K562 (cell line): ENCODE results near the gene ME3. TPM values are rescaled to one million over a fixed set of nuclear protein-coding genes. Genes with fewer than 3 reads are reported as not detected.

ENCODE experiments used
- ATAC-seq: fragments of 200-7000 bp; cut with Tn5 transposase; 3 replicates; pipeline ENCODE4 v1.9.1; 2020; ENCODE audit warnings: moderate library complexity
- BruUV-seq: library from RNA; stranded (reverse); fragments of 400-500 nt; replicated peaks from 2 replicates; lab custom pipeline; 2021; lab: Mats Ljungman, UMichigan
- CTCF ChIA-PET: fragments of 300-600 bp; formaldehyde crosslinking; extraction: SDS; loops from one replicate; lab custom pipeline; 2021; ENCODE audit warnings: low intra/inter-chr PET ratio; lab: Yijun Ruan, JAX
- POLR2A ChIA-PET: fragments of 300-600, 350-650 bp; sonication (Branson Sonifier 250); formaldehyde crosslinking; extraction: SDS; loops from one replicate; lab custom pipeline; 2021; ENCODE audit warnings: antibody characterized with exemption, inconsistent platforms; lab: Yijun Ruan, JAX
- DNase-seq, 4 experiments: peaks; one replicate each; pipeline versions ENCODE4 v3.0.0 to v3.0.0-alpha.2; 2011 to 2018; ENCODE audit warnings: low spot score in 3 of 4, mixed read lengths in 3 of 4; ENCODE audit errors: extremely low read depth in 1 of 4
- FAIRE-seq: peaks from 2 replicates; lab custom pipeline; 2011; peaks lifted over from hg19 to GRCh38; lab: Jason Lieb, UNC
- H2AFZ ChIP-seq: 2 replicates; pipeline ENCODE4 v1.6.0; 2011; ENCODE audit warnings: low read depth, low read length, control low read depth, inconsistent platforms
- H3K27ac ChIP-seq: fragments of 200-600 bp; 3 replicates; pipeline ENCODE4 v1.8.0; 2011; ENCODE audit warnings: low read depth, mild to moderate bottlenecking, control low read depth, inconsistent platforms, low read length, moderate library complexity, mixed read lengths; ENCODE audit errors: extremely low read depth
- H3K27me3 ChIP-seq, 2 experiments: fragments of 300-600 bp in 1 of 2; 2 replicates in 1 of 2; 3 replicates in 1 of 2; pipeline versions ENCODE4 v1.6.0 to v1.8.0; 2011; ENCODE audit warnings: inconsistent platforms in 2 of 2, low read length in 2 of 2, mild to moderate bottlenecking in 1 of 2, mixed read lengths in 1 of 2, moderate library complexity in 1 of 2; ENCODE audit not compliant: control insufficient read depth in 2 of 2, insufficient read depth in 2 of 2
- H3K36me3 ChIP-seq: fragments of 300-600 bp; 3 replicates; pipeline ENCODE4 v1.8.0; 2011; ENCODE audit warnings: mild to moderate bottlenecking, low read length, inconsistent platforms; ENCODE audit not compliant: control insufficient read depth, insufficient read depth
- H3K4me1 ChIP-seq, 2 experiments: fragments of 200-600 bp in 1 of 2; replicated peaks in 1 of 2; 2 replicates in 1 of 2; 3 replicates in 1 of 2; pipeline versions ENCODE4 v1.5.1 to v1.8.0; 2011; ENCODE audit warnings: inconsistent platforms in 2 of 2, low read length in 2 of 2, mild to moderate bottlenecking in 1 of 2, mixed read lengths in 1 of 2, moderate library complexity in 1 of 2; ENCODE audit not compliant: control insufficient read depth in 2 of 2, insufficient read depth in 2 of 2
- H3K4me2 ChIP-seq: 2 replicates; pipeline ENCODE4 v1.6.1; 2011; ENCODE audit warnings: low read length, control low read depth, inconsistent platforms, mixed read lengths; ENCODE audit not compliant: insufficient read depth
- H3K4me3 ChIP-seq: fragments of 200-600 bp; sonication (generic), shearing (Covaris generic); 2 replicates; pipeline ENCODE4 v1.5.1; 2016; ENCODE audit warnings: control low read depth, inconsistent platforms
- H3K79me2 ChIP-seq: fragments of 200-600 bp; 3 replicates; pipeline ENCODE4 v1.8.0; 2011; ENCODE audit warnings: low read length, inconsistent platforms; ENCODE audit not compliant: control insufficient read depth, insufficient read depth
- H3K9ac ChIP-seq, 2 experiments: 2 replicates each; pipeline versions ENCODE4 v1.6.0 to v1.6.1; 2011; ENCODE audit warnings: low read depth in 2 of 2, low read length in 2 of 2, control low read depth in 1 of 2, inconsistent platforms in 1 of 2, mild to moderate bottlenecking in 1 of 2, mixed read lengths in 1 of 2; ENCODE audit not compliant: insufficient read depth in 1 of 2
- H3K9me1 ChIP-seq: one replicate; pipeline ENCODE4 v1.6.0; 2011; ENCODE audit warnings: inconsistent platforms, mild to moderate bottlenecking, low read length, moderate library complexity; ENCODE audit not compliant: control insufficient read depth, insufficient read depth
- H3K9me3 ChIP-seq: replicated peaks from 2 replicates; pipeline ENCODE4 v1.5.1; 2011; ENCODE audit warnings: low read depth, low read length, inconsistent platforms; ENCODE audit not compliant: control insufficient read depth, insufficient read depth
- H4K20me1 ChIP-seq: replicated peaks from 2 replicates; pipeline ENCODE4 v1.6.1; 2011; ENCODE audit warnings: low read length, inconsistent platforms, mixed read lengths; ENCODE audit not compliant: control insufficient read depth, insufficient read depth
- ELK1 ChIP-seq: sonication (generic); formaldehyde crosslinking; IDR thresholded peaks from 2 replicates; pipeline ENCODE4 v1.8.1; 2022; ENCODE audit warnings: missing genetic modification reagents
- EP300 ChIP-seq: IDR thresholded peaks from 2 replicates; pipeline ENCODE4 v1.6.1; 2012; ENCODE audit warnings: low read length, improper control_type of control experiment
- FOSL1 ChIP-seq: fragments of 200-800 bp; sonication (Bioruptor generic); conservative IDR thresholded peaks from 2 replicates; pipeline ENCODE4 v1.6.1; 2016; ENCODE audit warnings: missing genetic modification characterization, missing compliant biosample characterization
- GTF2F1 ChIP-seq: IDR thresholded peaks from 2 replicates; pipeline ENCODE4 v1.6.1; 2011; ENCODE audit warnings: low read depth, low read length, improper control_type of control experiment
- NFE2 ChIP-seq: IDR thresholded peaks from 2 replicates; pipeline ENCODE4 v1.6.1; 2014; ENCODE audit warnings: antibody characterized with exemption, low read depth
- NRF1 ChIP-seq, 2 experiments: fragments of 450-650 bp; IDR thresholded peaks in 1 of 2; conservative IDR thresholded peaks in 1 of 2; 2 replicates each; pipeline ENCODE4 v1.6.1; 2014; ENCODE audit warnings: mild to moderate bottlenecking in 2 of 2
- PCBP2 ChIP-seq: fragments of 200-400 bp; formaldehyde crosslinking; IDR thresholded peaks from 2 replicates; pipeline ENCODE4 v1.6.1; 2018; ENCODE audit warnings: low read length, low read depth, mild to moderate bottlenecking, moderate library complexity; ENCODE audit not compliant: poor library complexity, severe bottlenecking
- RFX5 ChIP-seq: IDR thresholded peaks from 2 replicates; pipeline ENCODE4 v1.6.1; 2011; ENCODE audit warnings: low read depth, mild to moderate bottlenecking, improper control_type of control experiment, low read length
- SMARCA4 ChIP-seq: fragments of 450-650 bp; IDR thresholded peaks from 2 replicates; pipeline ENCODE4 v1.6.1; 2016
- TAL1 ChIP-seq: fragments of 450-650 bp; IDR thresholded peaks from 2 replicates; pipeline ENCODE4 v1.6.1; 2016; ENCODE audit warnings: mild to moderate bottlenecking
- TCF3 ChIP-seq: sonication (generic); formaldehyde crosslinking; IDR thresholded peaks from 2 replicates; pipeline ENCODE4 v1.4.0; 2020; ENCODE audit warnings: mild to moderate bottlenecking, missing genetic modification reagents
- TEAD1 ChIP-seq, 2 experiments: fragments of 450-650 bp in 1 of 2; sonication (generic) in 1 of 2; formaldehyde crosslinking; IDR thresholded peaks; 2 replicates each; pipeline versions ENCODE4 v1.4.0 to v1.8.0; 2020 to 2022; ENCODE audit warnings: mild to moderate bottlenecking in 2 of 2, missing genetic modification reagents in 1 of 2
- TEAD4 ChIP-seq, 2 experiments: sonication (generic) in 1 of 2; formaldehyde crosslinking in 1 of 2; IDR thresholded peaks; 2 replicates each; pipeline versions ENCODE4 v1.6.1 to v1.8.0; 2012 to 2022; ENCODE audit warnings: borderline replicate concordance in 1 of 2, inconsistent platforms in 1 of 2, low read length in 1 of 2, mild to moderate bottlenecking in 1 of 2, missing genetic modification reagents in 1 of 2
- ZNF780A ChIP-seq: fragments of 250-450 bp; sonication (Bioruptor Pico); IDR thresholded peaks from 2 replicates; pipeline ENCODE4 v1.5.0; 2021; ENCODE audit warnings: mild to moderate bottlenecking
- WGBS: fragments of 100-300 bp; shearing (Covaris generic); methylation state at CpG from one replicate; pipeline ENCODE4 v1.1.6; 2016; ENCODE audit warnings: low coverage, mixed read lengths; ENCODE audit not compliant: insufficient coverage; ENCODE audit errors: missing lambda C conversion rate; 5-methylcytosine and 5-hydroxymethylcytosine counted together
- in situ Hi-C: fragments of 300-500 bp; cut with MboI; formaldehyde crosslinking; loops from 4 replicates; pipeline ENCODE4 v1.15.0; 2018; ENCODE audit warnings: inconsistent platforms, mixed read lengths
- intact Hi-C: fragments of 100-400 bp; cut with micrococcal nuclease; formaldehyde crosslinking; loops from 2 replicates; pipeline ENCODE4 v1.14.2; 2022
- polyA plus RNA-seq, 8 experiments: library from polyadenylated mRNA; depleted of rRNA in 4 of 8; stranded (reverse) in 5 of 8; unstranded in 3 of 8; fragments of >200 nt; fragmentation: Nextera tagmentation in 2 of 8; fragmentation: Illumina TruSeq in 1 of 8; extraction: Ambion mirVana in 2 of 8; extraction: Trizol in 1 of 8; gene quantifications; 2 replicates each; pipeline versions ENCODE4 v1.2.1 to v1.2.3, GENCODE V29; 2011 to 2014; ENCODE audit warnings: inconsistent platforms in 1 of 8, missing spikeins in 1 of 8
- total RNA-seq, 7 experiments: library from RNA; depleted of rRNA in 6 of 7; stranded (reverse); fragments of >200 nt in 6 of 7; fragmentation: Illumina TruSeq in 2 of 7; extraction: Trizol in 2 of 7; gene quantifications; 2 replicates each; pipeline versions ENCODE4 v1.2.1 to v1.2.3, GENCODE V29; 2011 to 2021; ENCODE audit warnings: low replicate concordance in 1 of 7
- TF ChIP-seq, protein P1 (sequence below): fragments of 450-650 bp; IDR thresholded peaks from 2 replicates; pipeline ENCODE4 v1.6.1; 2017; ENCODE audit warnings: mild to moderate bottlenecking, moderate library complexity
- TF ChIP-seq, protein P2 (sequence below), 2 experiments: IDR thresholded peaks in 1 of 2; conservative IDR thresholded peaks in 1 of 2; 2 replicates each; pipeline ENCODE4 v1.6.1; 2016; ENCODE audit warnings: low read depth in 2 of 2, mild to moderate bottlenecking in 1 of 2, missing compliant biosample characterization in 1 of 2, missing genetic modification characterization in 1 of 2, moderate library complexity in 1 of 2

ME3 gene
- total and polyA plus RNA-seq, 9 of the 15 experiments (the other 6 are each of a cell fraction or from before 2014, with no cell fraction given), result not detected

GRCh38 chr11:86483940-86484794 lies 188.2 kb downstream of the ME3 start:
- no peak overlapping the region for H3K9ac ChIP-seq
- no peaks in the 10 kb centered on the region for H4K20me1 ChIP-seq
- no peaks in the 10 kb centered on the region for H3K79me2 ChIP-seq
- H3K4me1 ChIP-seq, result peaks cover 0 to 10% of the 10 kb centered on the region in 2 experiments; a peak in 3 of 5 replicates
- WGBS, result 7% methylated on average over 7 of the region's 7 CpGs
- CTCF ChIA-PET, result no interaction called here
- DNase-seq, result peak; percentile 63 to 75 (median 70)
- H3K27ac ChIP-seq, result no peak overlapping the region
- no peaks in the 10 kb centered on the region for H3K9me1 ChIP-seq
- no peak overlapping the region for H2AFZ ChIP-seq
- no peak overlapping the region for H3K4me3 ChIP-seq
- FAIRE-seq, result peak; percentile 89
- ATAC-seq, result peak; percentile 84
- no peaks in the 10 kb centered on the region for H3K36me3 ChIP-seq
- H3K9me3 ChIP-seq, result no peaks in the 10 kb centered on the region
- BruUV-seq, result no TSS peak
- intact Hi-C loops, result no loop called here
- in situ Hi-C loops, result no loop called here
- POLR2A ChIA-PET, result interaction anchor here (0.6 to 1.5 kb wide), 4 partner anchors 9 to 319 kb away, joined by 3 to 4 read pairs (median 4); no protein-coding TSS in a partner anchor
- peak overlapping the region; percentile 17; the same call in 1 of the 2 replicates for H3K4me2 ChIP-seq
- no peaks in the 10 kb centered on the region for H3K27me3 ChIP-seq
- TF ChIP-seq NFE2, result no peak
- TF ChIP-seq ZNF780A, result no peak
- no peak for TF ChIP-seq GTF2F1
- peak; percentile 85 for TF ChIP-seq FOSL1 (tag)
- peak; percentile 75 for TF ChIP-seq TEAD4 (IDR thresholded peaks at IDR 0.05; ENCODE audit: low read length)
- TF ChIP-seq TEAD4 (CRISPR knock-in tag; IDR thresholded peaks at IDR 0.05; ENCODE audit: borderline replicate concordance), result no peak
- TF ChIP-seq TCF3 (CRISPR knock-in tag), result peak; percentile 81
- TF ChIP-seq NRF1 (conservative IDR thresholded peaks at IDR 0.05 in 1 of 2, IDR thresholded peaks at IDR 0.05 in 1 of 2), result peak; percentile 69 to 73
- TF ChIP-seq RFX5, result no peak
- TF ChIP-seq, protein P1, sequence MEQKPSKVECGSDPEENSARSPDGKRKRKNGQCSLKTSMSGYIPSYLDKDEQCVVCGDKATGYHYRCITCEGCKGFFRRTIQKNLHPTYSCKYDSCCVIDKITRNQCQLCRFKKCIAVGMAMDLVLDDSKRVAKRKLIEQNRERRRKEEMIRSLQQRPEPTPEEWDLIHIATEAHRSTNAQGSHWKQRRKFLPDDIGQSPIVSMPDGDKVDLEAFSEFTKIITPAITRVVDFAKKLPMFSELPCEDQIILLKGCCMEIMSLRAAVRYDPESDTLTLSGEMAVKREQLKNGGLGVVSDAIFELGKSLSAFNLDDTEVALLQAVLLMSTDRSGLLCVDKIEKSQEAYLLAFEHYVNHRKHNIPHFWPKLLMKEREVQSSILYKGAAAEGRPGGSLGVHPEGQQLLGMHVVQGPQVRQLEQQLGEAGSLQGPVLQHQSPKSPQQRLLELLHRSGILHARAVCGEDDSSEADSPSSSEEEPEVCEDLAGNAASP, result no peak
- TF ChIP-seq ELK1 (CRISPR knock-in tag), result no peak
- peak; percentile 57 for TF ChIP-seq TAL1
- peak; percentile 65 for TF ChIP-seq SMARCA4
- no peak for TF ChIP-seq PCBP2
- TF ChIP-seq EP300, result peak; percentile 55
- TF ChIP-seq, protein P2, sequence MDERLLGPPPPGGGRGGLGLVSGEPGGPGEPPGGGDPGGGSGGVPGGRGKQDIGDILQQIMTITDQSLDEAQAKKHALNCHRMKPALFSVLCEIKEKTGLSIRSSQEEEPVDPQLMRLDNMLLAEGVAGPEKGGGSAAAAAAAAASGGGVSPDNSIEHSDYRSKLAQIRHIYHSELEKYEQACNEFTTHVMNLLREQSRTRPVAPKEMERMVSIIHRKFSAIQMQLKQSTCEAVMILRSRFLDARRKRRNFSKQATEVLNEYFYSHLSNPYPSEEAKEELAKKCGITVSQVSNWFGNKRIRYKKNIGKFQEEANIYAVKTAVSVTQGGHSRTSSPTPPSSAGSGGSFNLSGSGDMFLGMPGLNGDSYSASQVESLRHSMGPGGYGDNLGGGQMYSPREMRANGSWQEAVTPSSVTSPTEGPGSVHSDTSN (CRISPR knock-in tag; IDR thresholded peaks at IDR 0.05; ENCODE audit: low read depth), result no peak
- TF ChIP-seq, protein P2 (tag; conservative IDR thresholded peaks at IDR 0.05; ENCODE audit: low read depth), result peak; percentile 90
- TF ChIP-seq TEAD1 (CRISPR knock-in tag; IDR thresholded peaks at IDR 0.05), result peak; percentile 52 to 98; a peak in 3 of 4 replicates
